ENCODE data around the gene SORD.
"Not testable (repeated sequence)": the region's sequence is repeated elsewhere in the genome, so short reads cannot be mapped to it uniquely, and the experiment has no call there.

The SORD gene

DNA sequence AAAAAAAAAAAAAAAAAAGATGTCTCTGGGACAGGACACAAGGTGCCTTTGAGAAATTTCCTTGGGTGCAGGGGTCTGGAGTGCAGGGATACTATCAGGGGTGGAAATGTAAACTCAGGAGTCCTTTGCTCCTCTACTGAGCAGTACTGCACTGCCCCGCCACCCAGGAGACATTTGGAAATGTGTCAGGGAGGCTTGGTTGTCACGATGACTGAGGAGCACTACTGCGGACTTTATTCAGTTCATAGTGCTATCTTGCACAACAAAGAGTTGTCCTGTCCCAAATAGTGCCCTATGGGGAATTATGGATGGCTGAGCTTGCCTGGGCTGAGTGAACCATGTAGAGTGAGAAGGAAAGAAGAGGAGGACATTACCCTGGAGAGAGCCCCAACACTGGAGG is 2.6 kb downstream of the SORD start:
- not testable (repeated sequence) for DNase-seq

DNA sequence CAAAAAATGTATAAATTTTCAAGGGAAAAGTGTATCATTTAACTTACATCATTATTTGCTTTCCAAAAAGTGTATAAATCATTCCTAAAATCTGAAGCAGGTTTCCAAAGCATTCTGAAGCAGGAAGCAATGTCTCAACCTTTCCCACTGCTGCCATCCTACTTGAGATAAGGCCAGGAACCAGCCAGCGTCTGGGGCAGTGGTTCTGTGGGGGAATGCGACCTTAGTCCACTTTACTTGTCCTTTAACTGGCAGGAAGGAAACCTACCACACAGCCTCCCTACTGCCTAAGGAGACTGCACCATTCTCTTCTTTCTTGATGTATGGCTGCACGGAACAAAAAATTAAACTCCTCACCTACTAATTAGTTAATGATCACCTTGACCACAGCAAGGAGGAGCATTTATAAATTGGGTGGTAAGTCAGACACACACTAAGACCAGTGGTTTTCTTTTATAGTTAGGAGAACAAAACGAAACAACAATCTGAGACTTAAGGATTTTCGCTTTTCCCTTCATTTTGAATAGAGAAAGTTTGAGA is 3.7 kb downstream of the SORD start:
- DNase-seq, result no peak

DNA sequence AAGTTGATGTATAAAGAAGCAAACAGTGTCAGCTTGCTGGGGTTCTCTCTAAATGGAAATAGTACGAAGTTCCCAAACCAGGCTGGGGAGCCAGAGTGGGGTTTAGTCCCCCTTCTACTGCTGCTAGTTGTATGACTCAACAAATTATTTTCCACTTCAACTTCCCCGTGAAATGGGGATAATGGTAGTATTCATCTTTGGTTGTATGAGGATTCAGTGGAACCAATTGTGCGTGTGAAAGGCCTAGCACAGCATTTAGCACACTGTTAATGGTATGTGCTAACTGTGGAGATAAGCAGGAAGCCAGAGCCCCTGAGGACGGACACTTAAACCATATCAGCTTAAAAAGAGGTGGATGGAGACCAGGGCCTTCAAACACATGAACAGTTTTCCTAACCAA is 4.2 kb downstream of the SORD start:
- no peak for DNase-seq

DNA sequence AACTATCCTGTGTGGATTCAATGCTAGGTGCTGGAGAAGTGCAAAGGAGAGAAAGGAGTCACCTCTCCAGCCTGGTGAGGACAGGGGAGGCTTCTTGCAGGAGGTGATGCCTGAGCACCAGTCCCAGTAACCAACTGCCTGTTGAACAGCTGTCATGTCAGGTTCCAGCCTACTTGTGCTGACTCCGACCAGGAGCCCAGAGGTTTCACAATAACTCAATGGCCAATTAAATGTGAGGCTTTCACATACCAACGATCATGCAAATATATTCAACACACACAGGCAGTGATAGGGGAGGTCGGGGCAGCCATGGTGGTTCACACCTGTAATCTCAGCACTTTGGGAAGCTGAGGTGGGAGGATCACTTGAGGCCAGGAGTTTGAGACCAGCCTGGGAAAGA is 7.7 kb downstream of the SORD start:
- peak in 1 of 2 experiments; percentile 17 for DNase-seq

DNA sequence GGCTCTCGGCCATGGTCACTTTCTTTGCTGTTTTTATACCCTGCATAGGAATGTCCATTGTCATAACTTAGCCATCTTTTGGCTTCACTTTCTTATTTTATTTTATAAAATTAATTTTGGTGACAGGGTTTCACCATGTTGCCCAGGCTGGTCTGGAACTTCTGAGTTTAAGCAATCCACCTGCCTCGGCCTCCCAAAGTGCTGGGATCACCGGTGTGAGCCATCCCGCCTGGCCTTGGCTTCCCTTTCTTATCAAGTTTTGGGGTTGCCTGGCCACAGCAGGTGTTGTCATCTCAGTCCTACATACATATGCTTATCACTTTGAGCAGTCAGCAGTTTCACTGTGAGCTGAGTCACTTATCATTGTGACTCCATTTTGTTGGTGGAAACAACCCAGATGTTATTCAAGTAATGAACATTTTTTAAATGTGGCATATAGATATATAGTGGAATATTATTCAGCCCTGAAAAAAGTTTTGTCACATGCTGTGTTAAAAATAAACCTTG is 8.6 kb downstream of the SORD start:
- DNase-seq, result not testable (repeated sequence)

DNA sequence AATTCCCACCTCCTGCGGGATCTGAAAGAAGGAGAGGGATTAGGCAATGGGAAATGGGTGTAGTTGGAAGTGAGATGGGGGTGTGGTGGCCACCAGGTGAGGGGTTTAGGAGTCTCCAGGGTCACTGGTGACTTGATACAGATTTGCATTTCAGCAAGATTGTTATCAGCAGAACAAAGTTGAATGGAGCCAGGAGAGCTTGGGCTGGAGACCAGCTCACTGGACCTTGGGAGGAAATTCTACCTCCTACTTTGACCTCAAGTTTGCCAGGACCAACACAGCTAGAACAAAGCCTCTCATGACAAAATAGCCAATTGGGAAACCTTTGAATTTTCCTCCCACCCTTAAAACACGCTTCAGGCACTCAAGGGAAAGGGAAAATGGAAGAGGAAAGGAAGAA is 9.5 kb downstream of the SORD start:
- not testable (repeated sequence) for DNase-seq

DNA sequence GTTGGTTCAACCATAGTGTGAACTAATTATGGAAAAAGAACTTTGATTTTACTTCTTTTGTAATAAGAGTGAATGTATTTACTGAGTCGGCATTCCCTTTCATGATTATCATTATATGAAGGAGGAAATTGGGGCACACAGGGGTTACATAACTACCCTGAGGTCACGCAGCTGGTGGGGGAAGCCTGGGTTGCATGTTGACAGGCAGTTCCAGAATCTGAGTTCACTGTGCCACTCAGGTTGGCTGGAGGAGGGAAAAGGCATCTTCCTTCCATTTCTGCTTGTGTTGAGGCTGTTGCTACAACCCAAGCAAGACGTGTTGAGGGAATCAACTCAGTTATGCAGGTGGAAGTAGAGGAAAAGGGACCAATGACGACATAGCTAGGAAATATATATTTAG is 11.1 kb downstream of the SORD start:
- not testable (repeated sequence) for DNase-seq

DNA sequence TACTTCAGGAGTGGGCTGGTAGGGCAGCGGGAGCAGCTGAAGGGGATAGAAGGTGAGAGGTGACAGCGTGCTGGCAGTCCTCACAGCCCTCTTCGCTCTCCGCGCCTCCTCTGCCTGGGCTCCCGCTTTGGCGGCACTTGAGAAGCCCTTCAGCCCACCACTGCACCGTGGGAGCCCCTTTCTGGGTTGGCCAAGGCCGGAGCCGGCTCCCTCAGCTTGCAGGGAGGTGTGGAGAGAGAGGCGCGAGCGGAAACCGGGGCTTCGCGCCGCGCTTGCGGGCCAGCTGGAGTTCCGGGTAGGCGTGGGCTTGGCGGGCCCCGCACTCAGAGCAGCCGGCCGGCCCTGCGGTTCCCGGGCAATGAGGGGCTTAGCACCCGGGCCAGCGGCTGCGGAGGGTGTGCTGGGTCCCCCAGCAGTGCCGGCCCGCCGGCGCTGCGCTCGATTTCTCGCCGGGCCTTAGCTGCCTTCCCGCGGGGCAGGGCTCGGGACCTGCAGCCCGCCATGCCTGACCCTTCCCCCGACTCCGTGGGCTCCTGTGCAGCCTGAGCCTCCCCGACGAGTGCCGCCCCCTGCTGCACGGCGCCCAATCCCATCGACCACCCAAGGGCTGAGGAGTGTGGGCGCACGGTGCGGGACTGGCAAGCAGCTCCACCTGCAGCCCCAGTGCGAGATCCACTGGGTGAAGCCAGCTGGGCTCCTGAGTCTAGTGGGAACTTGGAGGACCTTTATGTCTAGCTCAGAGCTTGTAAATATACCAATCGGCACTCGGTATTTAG is 11.8 kb downstream of the SORD start:
- DNase-seq, result not testable (repeated sequence)

DNA sequence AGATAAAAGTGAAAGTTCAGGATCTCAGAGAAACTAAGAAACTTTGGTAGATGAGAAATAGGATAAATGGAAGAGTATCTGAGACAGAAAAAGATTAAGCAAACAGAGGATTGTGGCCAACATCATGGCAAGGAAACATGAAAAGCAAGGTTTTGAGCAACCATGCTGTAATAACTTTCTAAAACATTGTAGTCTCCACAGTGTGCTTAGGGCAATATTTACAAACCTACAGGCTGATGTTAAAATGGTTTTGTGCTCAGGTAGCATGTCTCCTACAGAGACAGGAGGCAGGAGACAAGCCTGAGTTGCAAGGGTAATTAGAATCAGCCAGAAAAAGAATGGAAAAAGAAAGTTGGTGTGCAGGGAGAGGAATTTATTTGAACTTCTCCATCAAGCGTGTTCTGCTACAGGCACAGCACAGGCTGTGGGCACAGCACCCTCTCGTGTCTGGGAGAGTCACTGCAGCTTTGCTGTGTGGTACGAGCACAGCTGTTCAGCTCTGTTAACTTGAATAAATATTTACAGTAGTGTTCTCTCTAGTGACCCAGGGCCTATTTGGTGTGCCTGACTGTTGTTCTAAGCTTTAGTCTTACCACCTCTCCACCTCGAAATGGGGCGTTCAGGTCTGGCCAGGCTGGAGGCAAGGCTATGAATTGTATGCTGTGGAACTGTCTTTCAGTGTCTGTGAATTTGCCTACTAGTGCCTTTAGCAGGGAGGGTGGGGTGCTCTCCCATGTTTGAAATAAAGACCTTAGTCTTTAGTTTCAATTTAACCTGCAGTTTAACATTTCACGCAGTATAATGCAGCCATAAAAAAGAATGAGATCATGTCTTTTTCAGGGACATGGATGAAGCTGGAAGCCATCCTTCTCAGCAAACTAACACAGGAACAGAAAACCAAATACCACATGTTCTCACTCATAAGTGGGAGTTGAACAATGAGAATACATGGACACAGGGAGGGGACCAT is 14.1 kb downstream of the SORD start:
- DNase-seq, result peak; percentile 65 to 85

DNA sequence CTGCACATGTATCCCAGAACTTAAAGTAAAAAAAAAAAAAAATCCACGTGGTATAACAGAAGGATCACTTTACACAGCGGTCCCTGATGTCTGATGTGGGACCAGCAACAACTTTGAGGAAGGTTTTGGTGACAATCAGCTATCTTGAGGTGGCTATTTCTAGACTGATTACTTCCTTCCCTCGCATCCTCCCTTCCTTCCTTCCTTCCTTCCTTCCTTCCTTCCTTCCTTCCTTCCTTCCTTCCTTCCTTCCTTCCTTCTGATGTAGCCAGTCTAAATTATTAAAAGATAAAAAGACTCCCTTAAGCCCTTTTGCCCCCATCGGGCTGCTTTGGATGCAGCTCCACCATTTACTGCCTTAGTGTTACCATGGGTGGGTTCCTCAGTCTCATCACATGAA is 14.9 kb downstream of the SORD start:
- DNase-seq, result no peak

DNA sequence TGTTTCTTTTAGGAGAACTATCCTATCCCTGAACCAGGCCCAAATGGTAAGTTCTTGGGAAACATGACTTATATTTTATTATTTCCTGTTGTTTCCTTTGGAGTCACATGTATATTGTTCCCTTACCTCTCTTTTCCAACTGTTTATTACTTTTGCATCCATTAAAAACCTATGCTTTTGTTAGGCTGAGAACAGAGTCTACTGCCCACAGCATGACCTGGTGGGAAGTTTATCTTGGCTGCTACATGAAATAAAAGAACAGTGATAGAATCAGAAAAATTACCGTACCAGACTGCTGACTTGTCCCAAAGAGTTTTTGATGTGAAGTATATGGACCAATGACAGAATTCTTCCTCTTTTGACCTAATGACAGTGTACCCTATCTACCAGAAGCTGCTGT is 17.4 kb downstream of the SORD start:
- not testable (repeated sequence) for DNase-seq

DNA sequence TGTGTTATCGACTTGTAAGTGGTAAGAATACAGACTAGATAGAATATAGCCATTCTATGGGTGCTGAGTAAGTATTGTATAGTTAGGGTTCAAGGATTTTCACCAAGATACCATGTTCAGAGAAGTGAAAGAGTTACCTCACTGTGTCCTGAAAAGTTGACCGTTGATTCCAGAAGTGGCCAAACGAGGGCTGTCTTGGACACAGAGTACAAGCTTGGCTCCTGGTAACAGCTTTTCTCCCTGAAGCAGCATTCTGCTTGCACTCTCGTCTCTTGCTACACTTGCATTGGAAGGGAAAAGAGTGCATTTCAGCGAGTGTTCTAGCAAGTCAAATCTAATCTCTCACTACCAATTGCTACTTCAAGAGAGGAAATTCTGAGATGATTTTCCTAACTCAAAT is 18.5 kb downstream of the SORD start:
- DNase-seq, result not testable (repeated sequence)

DNA sequence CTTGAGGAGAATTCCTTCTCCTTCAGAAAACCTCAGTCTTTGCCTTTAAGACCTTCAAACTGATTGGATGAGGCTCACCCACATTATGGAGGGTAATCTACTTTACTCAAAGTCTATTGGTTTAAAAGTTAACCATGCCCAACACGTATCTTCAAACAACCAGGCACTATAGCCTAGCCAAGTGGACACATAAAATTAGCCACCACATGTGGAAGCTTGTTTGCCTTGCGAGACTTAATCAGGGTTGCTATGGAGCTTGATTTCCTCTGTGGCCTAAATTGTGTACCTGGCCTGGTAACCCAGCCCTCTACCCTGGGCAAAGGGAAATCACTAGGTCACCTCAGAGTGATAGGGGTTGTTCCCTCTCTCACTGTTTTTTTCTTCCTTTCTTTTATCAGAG is 19.9 kb downstream of the SORD start:
- DNase-seq, result not testable (repeated sequence)

DNA sequence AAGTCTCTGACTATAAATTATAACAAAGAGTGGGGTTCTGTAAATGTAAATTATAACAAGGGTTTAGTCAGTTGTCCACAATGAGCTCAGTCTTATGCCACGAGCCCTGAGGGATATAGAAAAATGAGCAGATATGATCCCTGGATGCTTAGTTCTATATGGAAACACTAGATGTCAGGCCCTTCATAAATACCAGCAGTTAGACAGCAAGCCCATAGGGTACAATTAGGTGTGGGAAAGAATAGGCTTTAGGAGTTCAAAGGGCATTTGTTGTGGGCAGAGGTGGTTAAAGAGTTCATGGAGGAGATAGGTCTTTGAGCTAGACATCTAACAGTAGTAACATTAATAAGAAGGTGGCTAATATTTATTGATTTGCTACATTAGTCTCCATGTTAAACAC is 21.3 kb downstream of the SORD start:
- DNase-seq, result not testable (repeated sequence)

DNA sequence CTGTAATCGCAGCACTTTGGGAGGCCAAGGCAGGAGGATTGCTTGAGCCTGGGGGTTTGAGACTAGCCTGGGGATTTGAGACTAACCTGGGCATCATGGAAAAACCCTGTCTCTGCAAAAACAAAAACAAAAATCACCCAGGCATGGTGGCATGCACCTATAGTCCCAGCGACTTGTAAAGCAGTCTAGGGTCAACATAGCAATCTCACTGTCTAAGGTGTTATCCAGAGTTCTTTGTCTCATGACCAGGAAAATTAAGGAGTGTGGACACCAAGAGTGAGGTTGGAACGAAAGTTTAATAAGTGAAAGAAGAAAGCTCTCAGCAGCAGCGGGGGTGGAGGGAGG is 25.4 kb downstream of the SORD start:
- not testable (repeated sequence) for DNase-seq

DNA sequence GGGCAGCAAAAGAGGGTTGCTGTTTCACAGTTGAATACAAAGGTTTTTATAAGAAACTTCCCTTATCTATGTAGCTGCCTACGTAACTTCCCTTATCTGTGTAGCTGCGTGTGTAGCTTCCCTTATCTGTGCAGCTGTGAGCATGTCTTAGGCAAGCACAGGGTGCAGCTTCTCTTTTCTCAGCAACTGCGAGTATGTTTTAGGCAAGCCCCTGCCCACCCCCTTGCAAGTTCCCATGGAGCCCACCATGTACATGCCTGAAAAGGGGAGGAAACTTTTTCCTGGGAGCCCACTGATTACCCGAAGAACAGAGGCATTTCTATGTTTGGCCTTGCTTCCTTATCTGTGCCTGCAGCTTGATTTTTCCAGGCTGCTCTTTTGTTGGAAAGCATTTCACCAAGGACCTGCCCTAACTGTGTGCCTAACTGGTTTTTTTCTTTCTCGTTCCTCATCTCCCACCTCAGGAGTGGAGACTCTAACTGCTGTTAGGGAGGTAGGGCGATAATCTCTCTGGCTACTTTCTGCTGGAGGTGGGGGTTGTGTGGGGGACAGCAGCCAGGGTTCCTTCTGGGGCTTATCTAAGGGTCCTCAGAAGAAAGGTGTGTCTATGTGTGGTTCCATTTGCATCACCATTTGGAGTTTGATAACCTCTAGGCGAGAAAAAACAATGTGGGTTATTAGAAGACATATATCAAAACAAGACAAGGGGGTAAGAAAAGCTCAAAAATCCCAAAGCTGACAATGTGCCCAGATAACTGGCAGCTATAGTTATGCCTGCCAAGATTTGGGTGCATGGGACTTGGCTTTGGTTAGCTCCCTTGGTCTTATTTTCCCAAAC is 26.0 kb downstream of the SORD start:
- DNase-seq, result no peak

DNA sequence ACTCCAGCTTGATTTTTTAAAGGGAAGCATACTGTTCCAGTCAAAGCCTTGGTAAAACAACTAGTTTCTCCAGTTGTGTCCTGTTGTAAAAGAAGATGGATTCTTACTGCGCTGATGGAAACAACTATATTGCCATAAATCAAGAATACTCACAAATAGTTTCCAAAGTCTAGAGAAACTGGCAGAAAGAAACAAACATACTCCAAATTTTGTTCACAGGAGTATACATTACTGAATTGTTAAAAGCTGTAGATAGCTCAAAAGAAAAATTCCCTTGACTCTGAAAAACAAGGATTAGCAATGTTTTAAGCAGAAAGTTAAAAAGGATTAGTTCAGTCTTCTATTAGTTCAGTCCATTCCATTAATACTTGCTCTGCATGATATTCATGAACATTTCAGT is 27.6 kb downstream of the SORD start:
- no peak for DNase-seq

DNA sequence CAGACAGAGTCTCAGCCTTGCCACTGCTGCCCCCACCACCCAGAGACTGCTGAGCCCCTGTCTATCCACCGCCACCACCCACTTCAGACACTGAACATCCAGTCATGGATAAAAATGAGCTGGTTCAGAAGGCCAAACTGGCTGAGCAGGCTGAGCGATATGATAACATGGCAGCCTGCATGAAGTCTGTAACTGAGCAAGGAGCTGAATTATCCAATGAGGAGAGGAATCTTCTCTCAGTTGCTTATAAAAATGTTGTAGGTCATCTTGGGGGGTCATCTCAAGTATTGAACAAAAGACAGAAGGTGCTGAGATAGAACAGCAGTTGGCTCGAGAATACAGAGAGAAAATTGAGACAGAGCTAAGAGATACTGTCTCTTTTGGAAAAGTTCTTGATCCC is 29.7 kb downstream of the SORD start:
- not testable (repeated sequence) for DNase-seq

DNA sequence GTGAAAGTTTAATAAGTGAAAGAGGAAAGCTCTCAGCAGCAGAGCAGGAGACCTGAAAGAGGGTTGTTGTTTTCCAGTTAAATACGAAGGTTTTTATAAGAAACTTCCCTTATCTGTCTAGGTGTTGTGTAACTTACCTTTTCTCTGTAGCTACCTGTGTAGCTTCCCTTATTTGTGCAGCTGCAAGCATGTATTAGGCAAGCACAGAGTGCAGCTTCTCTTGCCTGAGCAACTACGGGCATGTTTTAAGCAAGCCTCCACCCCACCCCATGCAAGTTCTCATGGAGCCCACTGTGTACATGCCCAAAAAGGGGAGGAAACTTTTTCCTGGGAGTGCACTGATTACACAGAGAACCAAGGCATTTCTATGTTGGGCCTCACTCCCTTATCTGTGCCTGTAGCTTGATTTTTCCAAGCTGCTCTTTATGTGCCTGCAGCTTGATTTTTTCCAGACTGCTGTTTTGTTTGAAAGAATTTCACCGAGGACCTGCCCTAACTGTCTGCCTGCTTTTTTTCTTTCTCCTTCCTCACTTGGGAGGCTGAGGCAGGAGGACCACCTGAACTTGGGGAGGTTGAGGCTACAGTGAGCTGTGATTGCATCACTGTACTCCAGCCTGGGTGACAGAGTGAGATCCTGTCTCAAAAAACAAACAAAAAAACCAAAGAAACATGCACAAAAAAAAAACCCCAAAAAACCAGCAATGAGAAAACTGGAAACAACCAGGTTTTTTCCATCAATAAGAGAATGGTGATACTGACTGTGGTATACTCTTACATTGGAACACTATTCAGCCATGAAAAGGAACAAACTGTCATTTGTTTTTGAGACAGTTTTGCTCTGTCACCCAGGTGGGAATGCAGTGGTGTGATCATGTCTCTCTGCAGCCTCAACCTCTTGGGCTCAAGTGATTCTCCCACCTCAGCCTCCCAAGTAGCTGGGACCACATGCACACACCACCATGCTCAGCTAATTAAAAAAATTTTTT is 36.0 kb downstream of the SORD start:
- not testable (repeated sequence) for DNase-seq

DNA sequence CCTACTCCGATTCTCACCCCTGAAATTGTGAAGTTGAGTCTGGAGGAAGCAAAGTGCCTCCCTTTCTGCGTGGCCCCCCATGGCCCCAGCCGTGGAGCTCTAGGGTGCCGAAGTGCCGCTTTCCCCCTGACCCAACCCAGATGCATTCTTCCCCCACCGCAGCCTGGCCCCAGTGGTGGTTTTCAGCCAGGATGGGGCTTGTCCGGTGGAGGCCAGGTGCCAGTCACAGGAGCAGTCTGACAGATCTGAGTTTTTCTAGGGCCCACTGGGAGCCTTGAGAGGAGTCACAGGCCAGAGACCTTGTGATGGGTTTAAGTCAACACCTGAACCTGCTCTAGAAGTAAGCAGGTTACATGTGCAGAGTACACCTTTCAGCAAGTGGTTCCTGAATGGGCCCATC is 39.3 kb downstream of the SORD start:
- DNase-seq, result not testable (repeated sequence)

DNA sequence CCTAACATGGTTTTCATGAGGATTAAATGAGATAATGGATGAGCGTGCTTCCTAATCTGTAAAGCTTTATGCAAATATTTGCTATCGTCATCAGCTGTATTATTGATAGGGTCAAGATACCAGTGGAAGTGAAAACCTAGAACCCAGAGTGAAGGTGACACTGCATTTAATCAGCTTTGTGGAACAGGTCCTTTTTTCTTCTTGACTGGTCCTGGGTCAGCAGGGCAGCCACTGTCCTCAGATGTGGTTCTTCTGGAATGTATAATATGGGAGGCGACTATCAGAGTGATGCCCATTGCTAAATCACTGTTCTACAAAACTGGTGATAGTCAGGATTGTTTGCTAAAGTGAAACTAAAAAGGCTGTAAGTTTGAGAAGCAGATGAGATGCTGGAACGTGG is 41.4 kb downstream of the SORD start:
- DNase-seq, result no peak
